Skeletal muscle tissue (tissue), 4 donors: ENCODE data around the gene ALDH16A1. TPM values are rescaled to one million over a fixed set of nuclear protein-coding genes. Genes with fewer than 3 reads are reported as not detected.
A peak's percentile ranks its signal among the peaks of the same experiment; 100 is the strongest.

ENCODE experiments used
- H3K27ac ChIP-seq: one replicate; pipeline ENCODE4 v1.7.0; 2013; ENCODE audit warnings: mild to moderate bottlenecking, low read depth, low read length, inconsistent platforms
- H3K27me3 ChIP-seq, 3 donors: one replicate each; pipeline ENCODE4 v1.7.0; 2013; ENCODE audit warnings: low read length in 3 of 3; ENCODE audit not compliant: control insufficient read depth in 3 of 3, insufficient read depth in 3 of 3
- H3K36me3 ChIP-seq, 3 donors: one replicate each; pipeline ENCODE4 v1.7.0; 2013; ENCODE audit warnings: low read length in 3 of 3; ENCODE audit not compliant: control insufficient read depth in 3 of 3, insufficient read depth in 3 of 3
- H3K4me1 ChIP-seq, 3 donors: one replicate each; pipeline ENCODE4 v1.7.0; 2013; ENCODE audit warnings: low read length in 3 of 3, mild to moderate bottlenecking in 3 of 3; ENCODE audit not compliant: control insufficient read depth in 3 of 3, insufficient read depth in 3 of 3
- H3K4me3 ChIP-seq, 3 donors: one replicate each; pipeline ENCODE4 v1.7.0; 2013; ENCODE audit warnings: low read length in 3 of 3
- H3K9ac ChIP-seq, 3 donors: one replicate each; pipeline ENCODE4 v1.7.0; 2013; ENCODE audit warnings: low read length in 3 of 3, mild to moderate bottlenecking in 3 of 3, moderate library complexity in 2 of 3, low read depth in 1 of 3
- H3K9me3 ChIP-seq, 3 donors: one replicate each; pipeline ENCODE4 v1.7.0; 2013; ENCODE audit warnings: low read length in 3 of 3; ENCODE audit not compliant: control insufficient read depth in 3 of 3
- total RNA-seq: library from RNA; depleted of rRNA; stranded (reverse); fragments of >200 nt; gene quantifications from one replicate; pipeline ENCODE4 v1.2.3, GENCODE V29; 2014
- donor health status: Osteomylitis.

The ALDH16A1 gene
- total RNA-seq, 1 donor from 2014 or later, result 20.9 TPM

GRCh38 chr19:49415102-49415809 lies 37.8 kb upstream of the ALDH16A1 start:
- Histone ChIP-seq H3K9me3 (no peaks in the 10 kb centered on the region), H3K27ac (no peak overlapping the region), H3K4me1 (no peaks in the 10 kb centered on the region), H3K4me3 (no peak overlapping the region), H3K36me3 (no peaks in the 10 kb centered on the region), H3K27me3 (peaks cover 34 to 57% (median 39%) of the 10 kb centered on the region in 3 donors), H3K9ac (no peak overlapping the region)

DNA sequence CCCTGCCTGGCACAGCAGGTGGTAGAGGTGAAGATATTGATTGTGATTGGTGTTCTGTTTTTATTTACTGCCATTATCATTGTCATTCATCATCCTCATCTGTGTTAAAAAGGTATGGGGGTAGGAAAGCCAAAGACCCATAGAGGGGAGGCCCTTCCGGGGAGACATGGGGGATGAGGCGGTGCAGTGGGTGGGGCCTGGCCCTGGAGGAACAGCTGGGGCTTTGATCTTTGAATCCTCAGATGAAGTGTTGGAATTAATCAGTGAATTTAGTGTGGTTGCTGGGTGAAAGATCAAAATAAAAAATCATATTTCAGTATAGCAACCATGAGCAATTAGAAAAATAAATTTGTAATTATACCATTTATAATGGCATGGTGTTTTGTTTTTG lies 37.2 kb upstream of the ALDH16A1 start:
- peaks cover 40 to 62% (median 45%) of the 10 kb centered on the region in 3 donors for H3K27me3 ChIP-seq
- no peaks in the 10 kb centered on the region for H3K36me3 ChIP-seq
- no peak overlapping the region for H3K4me3 ChIP-seq
- no peaks in the 10 kb centered on the region for H3K9me3 ChIP-seq
- no peak overlapping the region for H3K9ac ChIP-seq
- no peaks in the 10 kb centered on the region for H3K4me1 ChIP-seq
- no peak overlapping the region for H3K27ac ChIP-seq

DNA sequence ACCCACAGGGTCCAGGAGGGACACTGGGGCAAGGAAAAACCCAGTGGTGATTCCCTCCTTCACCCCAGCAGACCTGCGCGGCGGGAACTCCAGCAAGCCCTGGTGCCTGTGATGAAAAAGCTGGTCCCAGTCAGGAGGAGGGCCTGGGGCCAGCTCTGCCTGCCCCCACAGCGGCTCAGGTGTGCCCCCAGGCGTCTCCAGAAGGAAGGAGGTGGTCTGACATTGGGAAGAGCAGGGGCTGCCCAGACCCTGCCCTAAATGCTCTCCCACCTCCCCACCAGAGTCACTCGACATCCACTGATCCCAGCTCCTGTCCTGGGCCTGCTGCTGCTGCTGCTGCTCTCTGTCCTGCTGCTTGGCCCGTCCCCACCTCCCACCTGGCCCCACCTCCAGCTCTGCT lies 35.9 kb upstream of the ALDH16A1 start:
- no peak overlapping the region for H3K9ac ChIP-seq

DNA sequence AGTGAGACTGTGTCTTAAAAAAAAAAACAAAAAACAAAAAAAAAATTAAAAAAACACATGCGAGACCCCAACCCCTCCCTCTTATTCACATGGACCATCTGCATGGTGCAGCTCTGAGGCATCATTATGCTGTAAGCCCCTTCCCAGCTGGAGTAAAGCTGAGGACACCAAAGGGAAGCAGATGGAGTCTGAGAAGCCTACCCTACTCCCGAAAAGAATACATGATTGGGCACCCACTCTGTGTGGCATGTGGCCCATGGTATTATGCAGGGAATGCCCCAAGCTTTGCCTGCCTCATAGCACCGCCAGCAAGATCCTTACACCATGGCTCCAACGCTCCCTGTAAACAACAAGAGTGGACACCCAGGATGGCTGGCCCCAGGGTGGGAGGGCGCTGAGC lies 34.5 kb upstream of the ALDH16A1 start:
- Histone ChIP-seq H3K9ac (no peak overlapping the region), H3K4me1 (peaks cover 13 to 19% (median 15%) of the 10 kb centered on the region in 3 donors), H3K27ac (no peak overlapping the region), H3K9me3 (no peaks in the 10 kb centered on the region), H3K36me3 (no peaks in the 10 kb centered on the region), H3K4me3 (no peak overlapping the region), H3K27me3 (peaks cover 59 to 84% (median 62%) of the 10 kb centered on the region in 3 donors)

More for the DNA sequence above, 35.9 kb upstream of the ALDH16A1 start:
- Histone ChIP-seq H3K27ac (no peak overlapping the region), H3K4me1 (peaks cover 0 to 6% (median 2%) of the 10 kb centered on the region in 3 donors), H3K4me3 (no peak overlapping the region), H3K36me3 (no peaks in the 10 kb centered on the region), H3K27me3 (peaks cover 48 to 74% (median 51%) of the 10 kb centered on the region in 3 donors), H3K9me3 (no peaks in the 10 kb centered on the region)

GRCh38 chr19:49419173-49419572 lies 33.9 kb upstream of the ALDH16A1 start:
- Histone ChIP-seq H3K27ac (no peak overlapping the region), H3K4me3 (no peak overlapping the region), H3K36me3 (no peaks in the 10 kb centered on the region), H3K4me1 (peaks cover 17 to 19% (median 18%) of the 10 kb centered on the region in 3 donors), H3K9ac (no peak overlapping the region), H3K27me3 (peaks cover 66 to 84% (median 68%) of the 10 kb centered on the region in 3 donors), H3K9me3 (no peaks in the 10 kb centered on the region)

DNA sequence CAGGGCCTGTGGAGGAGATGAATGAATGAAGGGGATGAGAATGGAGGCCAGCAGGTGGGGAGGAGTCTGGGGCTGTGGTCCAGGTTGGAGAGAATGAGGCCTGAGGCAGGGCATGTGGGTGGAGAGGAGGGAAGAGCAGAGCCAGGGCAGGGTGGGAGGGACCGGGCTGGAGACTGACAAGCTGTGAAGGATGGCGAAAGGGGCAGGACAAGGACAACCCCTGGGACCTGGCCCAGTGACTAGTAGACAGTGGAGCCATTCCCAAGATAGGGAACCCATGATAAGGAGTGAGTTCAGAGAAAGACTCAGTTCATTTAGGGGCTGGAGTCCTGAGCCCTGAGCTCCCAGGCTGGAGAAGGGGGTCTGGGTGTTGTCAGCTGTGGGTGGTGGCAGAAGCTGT lies 32.8 kb upstream of the ALDH16A1 start:
- no peak overlapping the region for H3K4me3 ChIP-seq
- H3K27ac ChIP-seq, result no peak overlapping the region
- peaks cover 74 to 83% (median 76%) of the 10 kb centered on the region in 3 donors for H3K27me3 ChIP-seq
- H3K9me3 ChIP-seq, result no peaks in the 10 kb centered on the region
- no peaks in the 10 kb centered on the region for H3K36me3 ChIP-seq
- peaks cover 17 to 19% (median 18%) of the 10 kb centered on the region in 3 donors for H3K4me1 ChIP-seq
- H3K9ac ChIP-seq, result no peak overlapping the region

DNA sequence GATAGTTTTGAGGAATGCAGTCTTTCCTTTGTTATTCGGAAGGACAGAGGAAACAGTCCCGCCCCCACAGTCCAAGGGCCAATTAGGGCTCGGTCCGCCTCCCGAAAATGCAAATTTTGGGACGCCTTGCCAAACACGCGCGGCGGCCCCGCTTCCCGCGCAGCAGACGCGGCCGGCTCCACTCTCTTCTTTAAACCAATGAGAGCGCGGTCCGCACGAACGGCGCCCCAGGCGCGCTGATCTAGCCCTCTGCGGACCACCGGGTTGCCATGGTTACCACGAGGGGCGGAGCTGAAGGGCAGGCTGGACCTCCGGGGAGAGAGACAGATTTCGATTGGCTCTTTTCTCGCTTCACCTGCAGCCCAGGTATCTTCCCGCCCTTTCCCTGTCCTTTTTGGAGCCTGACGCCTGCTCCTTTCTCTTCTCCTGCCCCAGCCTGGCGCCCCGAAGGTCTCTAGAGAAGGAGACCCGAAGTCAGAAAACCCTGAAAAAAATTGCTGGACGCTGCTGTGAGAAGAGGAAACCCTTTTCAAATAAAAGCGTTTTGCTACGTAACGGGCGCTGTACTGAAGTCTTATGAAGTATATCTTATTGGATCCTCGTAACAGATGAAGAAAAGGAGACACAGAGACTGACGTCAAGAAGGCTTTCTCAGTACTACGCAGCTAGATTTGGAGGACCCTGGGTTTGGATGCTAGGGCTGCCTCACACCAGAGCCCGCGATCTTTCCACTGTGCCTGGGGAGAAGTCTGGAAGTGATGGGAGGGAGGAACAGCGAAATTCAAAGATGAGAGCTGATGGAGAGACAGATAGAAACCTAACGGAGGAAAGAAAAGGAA lies 31.8 kb upstream of the ALDH16A1 start:
- Histone ChIP-seq H3K27ac (no peak overlapping the region), H3K4me1 (peaks cover 17 to 19% (median 18%) of the 10 kb centered on the region in 3 donors), H3K9ac (no peak overlapping the region), H3K9me3 (no peaks in the 10 kb centered on the region), H3K4me3 (peak overlapping the region in 2 of 3 donors; percentile 1 to 33), H3K27me3 (peaks cover 84 to 87% (median 86%) of the 10 kb centered on the region in 3 donors), H3K36me3 (no peaks in the 10 kb centered on the region)

- Histone ChIP-seq H3K9ac (no peak overlapping the region), H3K4me1 (peaks cover 17 to 19% (median 18%) of the 10 kb centered on the region in 3 donors), H3K4me3 (no peak overlapping the region), H3K36me3 (no peaks in the 10 kb centered on the region), H3K27me3 (peaks cover 86 to 90% (median 86%) of the 10 kb centered on the region in 3 donors), H3K9me3 (no peaks in the 10 kb centered on the region), H3K27ac (no peak overlapping the region)
Measured at GRCh38 chr19:49421878-49422202, 31.2 kb upstream of the ALDH16A1 start.

DNA sequence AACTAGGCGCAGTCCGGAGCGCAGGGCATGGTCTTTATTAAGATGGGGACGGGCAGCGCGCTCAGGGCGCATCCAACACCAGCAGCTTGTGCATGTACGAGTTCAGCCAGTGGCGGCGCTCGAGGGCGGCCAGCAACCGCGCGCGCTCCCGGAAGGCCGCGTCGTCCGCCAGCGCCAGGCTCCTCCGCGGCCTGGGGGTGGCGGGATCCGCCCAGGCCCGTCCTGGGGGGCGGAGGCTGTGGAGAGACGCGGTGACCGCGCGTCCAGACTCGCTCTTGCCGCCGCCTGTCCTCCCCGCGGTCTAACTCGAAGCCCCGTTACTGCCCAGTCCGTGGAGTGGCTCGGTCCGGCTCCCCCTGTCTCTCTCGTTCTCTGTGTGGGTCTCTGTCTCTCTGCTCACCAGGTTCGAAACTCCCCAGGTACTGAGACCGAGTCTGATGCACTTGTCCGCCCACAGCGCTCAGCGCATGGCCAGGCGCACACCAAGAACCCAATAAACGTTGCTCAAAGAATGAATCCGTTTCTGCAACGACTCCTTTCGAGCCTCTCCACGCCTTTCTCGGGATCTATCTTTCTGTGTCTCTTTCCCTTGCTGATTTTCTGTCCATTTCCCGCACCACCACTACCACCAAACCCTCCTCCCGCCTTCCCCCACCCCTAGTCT lies 30.5 kb upstream of the ALDH16A1 start:
- Histone ChIP-seq H3K4me3 (peak overlapping the region; percentile 27 to 52 (median 46)), H3K27ac (no peak overlapping the region), H3K36me3 (no peaks in the 10 kb centered on the region), H3K4me1 (peaks cover 17 to 19% (median 18%) of the 10 kb centered on the region in 3 donors), H3K9me3 (no peaks in the 10 kb centered on the region), H3K27me3 (peaks cover 87 to 89% (median 88%) of the 10 kb centered on the region in 3 donors), H3K9ac (peak overlapping the region in 2 of 3 donors; percentile 32 to 40)
